Neural cell (in vitro differentiated cells): ENCODE measurements around the gene MAD2L2. TPM values are rescaled to one million over a fixed set of nuclear protein-coding genes. Genes with fewer than 3 reads are reported as not detected.

Experiments used
- H2AFZ ChIP-seq: fragments of 200-600, 300-800 bp; sonication (generic), shearing (Covaris generic); 2 replicates; pipeline ENCODE4 v1.6.0; 2014; ENCODE audit warnings: low read depth, mild to moderate bottlenecking, antibody characterized with exemption, low read length, moderate library complexity
- H3F3A ChIP-seq: fragments of 200-600 bp; shearing (Covaris generic); 2 replicates; pipeline ENCODE4 v1.6.1; 2016; ENCODE audit warnings: mild to moderate bottlenecking, moderate library complexity, mixed read lengths, antibody characterized with exemption, low read length; ENCODE audit not compliant: insufficient read depth, poor library complexity, severe bottlenecking
- H3K27ac ChIP-seq: fragments of 200-600, 300-800 bp; sonication (generic), shearing (Covaris generic); 2 replicates; pipeline ENCODE4 v1.5.1; 2014; ENCODE audit warnings: mild to moderate bottlenecking, low read length, moderate library complexity
- H3K27me3 ChIP-seq: fragments of 300-800, 200-600 bp; sonication (generic), shearing (Covaris generic); 2 replicates; pipeline ENCODE4 v1.6.0; 2014; ENCODE audit warnings: mild to moderate bottlenecking, low read depth, low read length, moderate library complexity; ENCODE audit not compliant: insufficient read depth
- H3K36me3 ChIP-seq: fragments of 300-800, 200-600 bp; sonication (generic), shearing (Covaris generic); 2 replicates; pipeline ENCODE4 v1.5.1; 2014; ENCODE audit warnings: mild to moderate bottlenecking, antibody characterized with exemption, low read length, moderate library complexity; ENCODE audit not compliant: insufficient read depth
- H3K4me2 ChIP-seq: fragments of 300-800, 200-600 bp; sonication (generic), shearing (Covaris generic); 2 replicates; pipeline ENCODE4 v1.6.0; 2014; ENCODE audit warnings: mild to moderate bottlenecking, low read length
- H3K4me3 ChIP-seq: fragments of 300-800, 200-600 bp; sonication (generic), shearing (Covaris generic); 2 replicates; pipeline ENCODE4 v1.5.1; 2014; ENCODE audit warnings: mild to moderate bottlenecking, low read length, moderate library complexity
- H3K79me2 ChIP-seq: fragments of 200-600 bp; shearing (Covaris generic); replicated peaks from 2 replicates; pipeline ENCODE4 v1.6.0; 2014; ENCODE audit warnings: mild to moderate bottlenecking, low read length, moderate library complexity; ENCODE audit not compliant: insufficient read depth
- H3K9ac ChIP-seq: fragments of 300-800, 200-600 bp; sonication (generic), shearing (Covaris generic); 2 replicates; pipeline ENCODE4 v1.6.1; 2016; ENCODE audit warnings: mild to moderate bottlenecking, low read length, mixed read lengths
- H3K9me2 ChIP-seq: fragments of 200-600 bp; shearing (Covaris generic); 2 replicates; pipeline ENCODE4 v1.6.1; 2016; ENCODE audit warnings: mild to moderate bottlenecking, low read length, mixed read lengths; ENCODE audit not compliant: insufficient read depth
- H3K9me3 ChIP-seq: fragments of 200-600, 300-800 bp; sonication (generic), shearing (Covaris generic); 2 replicates; pipeline ENCODE4 v1.6.1; 2016; ENCODE audit warnings: mild to moderate bottlenecking, mixed run types, low read length, moderate library complexity, mixed read lengths
- H4K20me1 ChIP-seq: fragments of 200-600 bp; shearing (Covaris generic); 2 replicates; pipeline ENCODE4 v1.6.1; 2016; ENCODE audit warnings: mild to moderate bottlenecking, mixed run types; ENCODE audit not compliant: insufficient read depth
- CTCF ChIP-seq: fragments of 450-650 bp; IDR thresholded peaks from 2 replicates; pipeline ENCODE4 v1.5.1; 2014; ENCODE audit warnings: antibody characterized with exemption, mild to moderate bottlenecking, moderate library complexity; ENCODE audit not compliant: poor library complexity, severe bottlenecking
- EP300 ChIP-seq: fragments of 450-650 bp; conservative IDR thresholded peaks from 2 replicates; pipeline ENCODE4 v1.6.1; 2014; ENCODE audit warnings: antibody characterized with exemption, mild to moderate bottlenecking, moderate library complexity; ENCODE audit not compliant: poor library complexity, severe bottlenecking
- EZH2 ChIP-seq: fragments of 200-600, 300-800 bp; shearing (Covaris generic), sonication (generic); IDR thresholded peaks from 2 replicates; pipeline ENCODE4 v1.6.1; 2014; ENCODE audit warnings: antibody characterized with exemption, low read length, borderline replicate concordance, mild to moderate bottlenecking; ENCODE audit not compliant: insufficient read depth, poor library complexity, severe bottlenecking
- MXI1 ChIP-seq: fragments of 450-650 bp; conservative IDR thresholded peaks from 2 replicates; pipeline ENCODE4 v1.6.1; 2014; ENCODE audit warnings: antibody characterized with exemption, mild to moderate bottlenecking; ENCODE audit not compliant: poor library complexity, severe bottlenecking
- POLR2AphosphoS5 ChIP-seq: IDR thresholded peaks from 2 replicates; pipeline ENCODE4 v1.6.1; 2012
- RAD21 ChIP-seq: fragments of 450-650 bp; conservative IDR thresholded peaks from 2 replicates; pipeline ENCODE4 v1.6.1; 2014; ENCODE audit warnings: antibody characterized with exemption, mild to moderate bottlenecking, moderate library complexity
- SMC3 ChIP-seq: fragments of 450-650 bp; conservative IDR thresholded peaks from 2 replicates; pipeline ENCODE4 v1.6.1; 2014; ENCODE audit warnings: antibody characterized with exemption, mild to moderate bottlenecking, moderate library complexity; ENCODE audit not compliant: poor library complexity
- TAF1 ChIP-seq: IDR thresholded peaks from 2 replicates; pipeline ENCODE4 v1.6.1; 2012; ENCODE audit warnings: low read depth
- polyA plus RNA-seq: library from polyadenylated mRNA; depleted of rRNA; stranded (reverse); fragments of >200 nt; gene quantifications from 2 replicates; pipeline ENCODE4 v1.2.3, GENCODE V29; 2014
- TF ChIP-seq, protein P1 (sequence below): IDR thresholded peaks from 2 replicates; pipeline ENCODE4 v1.6.1; 2012; ENCODE audit warnings: borderline replicate concordance

The MAD2L2 gene
- polyA plus RNA-seq, 1 donor from 2014 or later = 182 TPM

- H3K79me2 ChIP-seq = no peaks in the 10 kb centered on the region
- H3K4me3 ChIP-seq = no peak overlapping the region
- no peaks in the 10 kb centered on the region for H3F3A ChIP-seq
- H3K9me3 ChIP-seq = no peaks in the 10 kb centered on the region
- no peak for TF ChIP-seq POLR2AphosphoS5
- no peak for TF ChIP-seq CTCF
- TF ChIP-seq TAF1 = no peak
- TF ChIP-seq EZH2 = no peak
- TF ChIP-seq MXI1 = no peak
- no peak for TF ChIP-seq RAD21
- TF ChIP-seq, protein P1, sequence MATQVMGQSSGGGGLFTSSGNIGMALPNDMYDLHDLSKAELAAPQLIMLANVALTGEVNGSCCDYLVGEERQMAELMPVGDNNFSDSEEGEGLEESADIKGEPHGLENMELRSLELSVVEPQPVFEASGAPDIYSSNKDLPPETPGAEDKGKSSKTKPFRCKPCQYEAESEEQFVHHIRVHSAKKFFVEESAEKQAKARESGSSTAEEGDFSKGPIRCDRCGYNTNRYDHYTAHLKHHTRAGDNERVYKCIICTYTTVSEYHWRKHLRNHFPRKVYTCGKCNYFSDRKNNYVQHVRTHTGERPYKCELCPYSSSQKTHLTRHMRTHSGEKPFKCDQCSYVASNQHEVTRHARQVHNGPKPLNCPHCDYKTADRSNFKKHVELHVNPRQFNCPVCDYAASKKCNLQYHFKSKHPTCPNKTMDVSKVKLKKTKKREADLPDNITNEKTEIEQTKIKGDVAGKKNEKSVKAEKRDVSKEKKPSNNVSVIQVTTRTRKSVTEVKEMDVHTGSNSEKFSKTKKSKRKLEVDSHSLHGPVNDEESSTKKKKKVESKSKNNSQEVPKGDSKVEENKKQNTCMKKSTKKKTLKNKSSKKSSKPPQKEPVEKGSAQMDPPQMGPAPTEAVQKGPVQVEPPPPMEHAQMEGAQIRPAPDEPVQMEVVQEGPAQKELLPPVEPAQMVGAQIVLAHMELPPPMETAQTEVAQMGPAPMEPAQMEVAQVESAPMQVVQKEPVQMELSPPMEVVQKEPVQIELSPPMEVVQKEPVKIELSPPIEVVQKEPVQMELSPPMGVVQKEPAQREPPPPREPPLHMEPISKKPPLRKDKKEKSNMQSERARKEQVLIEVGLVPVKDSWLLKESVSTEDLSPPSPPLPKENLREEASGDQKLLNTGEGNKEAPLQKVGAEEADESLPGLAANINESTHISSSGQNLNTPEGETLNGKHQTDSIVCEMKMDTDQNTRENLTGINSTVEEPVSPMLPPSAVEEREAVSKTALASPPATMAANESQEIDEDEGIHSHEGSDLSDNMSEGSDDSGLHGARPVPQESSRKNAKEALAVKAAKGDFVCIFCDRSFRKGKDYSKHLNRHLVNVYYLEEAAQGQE = no peak
- no peak for TF ChIP-seq SMC3
- TF ChIP-seq EP300 = no peak
- H3K9me2 ChIP-seq = no peaks in the 10 kb centered on the region
- no peak overlapping the region for H2AFZ ChIP-seq
- H3K36me3 ChIP-seq = no peaks in the 10 kb centered on the region
- no peak overlapping the region for H3K9ac ChIP-seq
- no peaks in the 10 kb centered on the region for H4K20me1 ChIP-seq
- no peak overlapping the region for H3K4me2 ChIP-seq
- H3K27ac ChIP-seq = no peak overlapping the region
- H3K27me3 ChIP-seq = no peaks in the 10 kb centered on the region
Observed at GRCh38 chr1:11728126-11728806, 47.3 kb upstream of the MAD2L2 start.

DNA sequence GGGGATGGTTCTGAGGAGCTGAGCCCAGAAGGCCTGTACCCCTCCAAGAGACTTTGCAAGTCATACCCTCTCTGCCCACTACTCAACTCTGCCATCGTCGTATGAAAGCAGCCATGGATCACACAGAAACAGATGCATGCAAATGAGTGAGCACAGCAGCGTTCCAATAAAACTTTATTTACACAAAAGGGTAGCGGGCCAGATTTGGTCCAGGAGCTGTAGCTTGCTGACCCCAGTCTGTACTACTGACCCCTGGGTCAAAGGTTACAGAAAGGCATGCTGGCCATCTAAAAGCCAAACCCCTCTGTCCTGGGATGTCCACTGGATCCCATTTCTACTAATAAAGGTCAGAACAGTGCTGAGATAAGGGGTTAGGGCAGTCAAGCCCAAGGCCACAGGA is 46.2 kb upstream of the MAD2L2 start:
- Histone ChIP-seq H3K27me3 (no peaks in the 10 kb centered on the region), H4K20me1 (no peaks in the 10 kb centered on the region), H3F3A (no peaks in the 10 kb centered on the region), H3K27ac (no peak overlapping the region), H3K4me3 (no peak overlapping the region), H3K36me3 (no peaks in the 10 kb centered on the region), H3K9ac (no peak overlapping the region), H3K9me2 (no peaks in the 10 kb centered on the region), H3K79me2 (no peaks in the 10 kb centered on the region), H3K4me2 (no peak overlapping the region), H3K9me3 (no peaks in the 10 kb centered on the region), H2AFZ (no peak overlapping the region)
- TF ChIP-seq TAF1 (no peak), MXI1 (no peak), EP300 (no peak)
